Esophagus squamous epithelium (tissue), 4 donors: ENCODE results near the gene ARIH2.

Source experiments
- POLR2A ChIP-seq, 4 donors: fragments of 450-650 bp; IDR thresholded peaks; one replicate each; pipeline ENCODE4 v1.6.1; 2017; ENCODE audit warnings: antibody characterized with exemption in 4 of 4, mild to moderate bottlenecking in 4 of 4, moderate library complexity in 3 of 4
- TF ChIP-seq, protein P1 (sequence below), 6 experiments: fragments of 450-650 bp in 4 of 6; fragments of 200-600 bp in 2 of 6; sonication (generic) in 2 of 6; IDR thresholded peaks; one replicate each; pipeline ENCODE4 v1.5.1; 2016 to 2019; ENCODE audit warnings: antibody characterized with exemption in 6 of 6, mild to moderate bottlenecking in 4 of 6, moderate library complexity in 4 of 6

DNA sequence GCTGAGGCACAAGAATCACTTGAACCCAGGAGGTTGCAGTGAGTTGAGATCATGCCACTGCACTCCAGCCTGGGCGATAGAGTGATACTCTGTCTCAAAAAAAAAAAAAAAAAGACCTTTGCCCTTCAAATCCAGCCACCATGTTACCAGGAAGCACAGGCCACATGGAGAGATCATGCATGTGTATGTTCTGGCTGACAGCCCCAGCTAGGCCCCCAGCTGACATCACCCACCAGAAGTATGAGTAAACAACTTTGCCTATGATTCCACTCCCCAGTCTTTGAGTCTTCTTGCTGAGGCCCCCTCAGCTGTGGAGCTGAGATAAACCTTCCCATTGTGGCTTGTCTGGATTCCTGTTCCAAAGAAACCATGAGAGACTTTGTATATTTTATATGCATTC, 3.3 kb upstream of the ARIH2 start:
- TF ChIP-seq, protein P1, sequence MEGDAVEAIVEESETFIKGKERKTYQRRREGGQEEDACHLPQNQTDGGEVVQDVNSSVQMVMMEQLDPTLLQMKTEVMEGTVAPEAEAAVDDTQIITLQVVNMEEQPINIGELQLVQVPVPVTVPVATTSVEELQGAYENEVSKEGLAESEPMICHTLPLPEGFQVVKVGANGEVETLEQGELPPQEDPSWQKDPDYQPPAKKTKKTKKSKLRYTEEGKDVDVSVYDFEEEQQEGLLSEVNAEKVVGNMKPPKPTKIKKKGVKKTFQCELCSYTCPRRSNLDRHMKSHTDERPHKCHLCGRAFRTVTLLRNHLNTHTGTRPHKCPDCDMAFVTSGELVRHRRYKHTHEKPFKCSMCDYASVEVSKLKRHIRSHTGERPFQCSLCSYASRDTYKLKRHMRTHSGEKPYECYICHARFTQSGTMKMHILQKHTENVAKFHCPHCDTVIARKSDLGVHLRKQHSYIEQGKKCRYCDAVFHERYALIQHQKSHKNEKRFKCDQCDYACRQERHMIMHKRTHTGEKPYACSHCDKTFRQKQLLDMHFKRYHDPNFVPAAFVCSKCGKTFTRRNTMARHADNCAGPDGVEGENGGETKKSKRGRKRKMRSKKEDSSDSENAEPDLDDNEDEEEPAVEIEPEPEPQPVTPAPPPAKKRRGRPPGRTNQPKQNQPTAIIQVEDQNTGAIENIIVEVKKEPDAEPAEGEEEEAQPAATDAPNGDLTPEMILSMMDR (IDR thresholded peaks at IDR 0.05) = no peak
- TF ChIP-seq POLR2A (IDR thresholded peaks at IDR 0.05) = no peak
